Nephron progenitor cell (in vitro differentiated cells): ENCODE data around the gene WNK1.
A peak's percentile ranks its signal among the peaks of the same experiment; 100 is the strongest.

Experiments
- DNase-seq: peaks from one replicate; pipeline ENCODE4 v3.0.0; 2021
- H3K27ac Mint-ChIP-seq: 2 replicates; pipeline ENCODE4 v1.8.0; 2021; ENCODE audit warnings: mild to moderate bottlenecking, moderate library complexity, mixed read lengths
- H3K27me3 Mint-ChIP-seq: 2 replicates; pipeline ENCODE4 v1.8.0; 2021; ENCODE audit warnings: mild to moderate bottlenecking, low read depth, mixed read lengths; ENCODE audit not compliant: poor library complexity
- H3K36me3 Mint-ChIP-seq: 2 replicates; pipeline ENCODE4 v1.8.0; 2021; ENCODE audit warnings: low read depth, mixed read lengths
- H3K4me1 Mint-ChIP-seq: 2 replicates; pipeline ENCODE4 v1.8.0; 2021; ENCODE audit warnings: mixed read lengths
- H3K4me3 Mint-ChIP-seq: 2 replicates; pipeline ENCODE4 v1.8.0; 2021; ENCODE audit warnings: mild to moderate bottlenecking, moderate library complexity, mixed read lengths
- H3K9me3 Mint-ChIP-seq: 2 replicates; pipeline ENCODE4 v1.8.0; 2021; ENCODE audit warnings: mild to moderate bottlenecking, moderate library complexity, mixed read lengths
- TF ChIP-seq, protein P1 (sequence below): fragments of 200-600 bp; sonication (generic); IDR thresholded peaks from 2 replicates; pipeline ENCODE4 v1.5.0; 2021; ENCODE audit warnings: antibody characterized with exemption

Gene WNK1

DNA sequence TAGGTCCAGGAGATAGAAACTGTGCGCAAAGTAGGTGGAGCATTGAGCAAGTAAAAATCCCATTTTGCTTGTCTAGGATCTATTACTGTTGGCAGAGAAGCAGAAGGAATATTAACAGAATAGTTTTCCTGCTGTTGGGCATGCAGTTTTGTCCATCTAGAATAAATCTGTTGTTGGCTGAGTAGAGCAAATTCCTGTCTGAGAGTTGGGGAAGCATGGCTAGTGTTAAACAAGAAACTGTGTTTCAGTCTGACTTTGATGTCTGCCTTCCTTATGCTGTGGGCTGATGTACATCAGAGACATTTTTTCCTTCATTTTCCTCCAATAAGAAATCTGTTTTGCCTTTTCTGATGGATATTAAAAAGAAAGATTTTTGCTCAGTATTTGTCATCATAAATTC lies 99.0 kb downstream of the WNK1 start:
- no peaks in the 10 kb centered on the region for H3K4me1 Mint-ChIP-seq
- H3K27me3 Mint-ChIP-seq = no peaks in the 10 kb centered on the region
- TF ChIP-seq, protein P1, sequence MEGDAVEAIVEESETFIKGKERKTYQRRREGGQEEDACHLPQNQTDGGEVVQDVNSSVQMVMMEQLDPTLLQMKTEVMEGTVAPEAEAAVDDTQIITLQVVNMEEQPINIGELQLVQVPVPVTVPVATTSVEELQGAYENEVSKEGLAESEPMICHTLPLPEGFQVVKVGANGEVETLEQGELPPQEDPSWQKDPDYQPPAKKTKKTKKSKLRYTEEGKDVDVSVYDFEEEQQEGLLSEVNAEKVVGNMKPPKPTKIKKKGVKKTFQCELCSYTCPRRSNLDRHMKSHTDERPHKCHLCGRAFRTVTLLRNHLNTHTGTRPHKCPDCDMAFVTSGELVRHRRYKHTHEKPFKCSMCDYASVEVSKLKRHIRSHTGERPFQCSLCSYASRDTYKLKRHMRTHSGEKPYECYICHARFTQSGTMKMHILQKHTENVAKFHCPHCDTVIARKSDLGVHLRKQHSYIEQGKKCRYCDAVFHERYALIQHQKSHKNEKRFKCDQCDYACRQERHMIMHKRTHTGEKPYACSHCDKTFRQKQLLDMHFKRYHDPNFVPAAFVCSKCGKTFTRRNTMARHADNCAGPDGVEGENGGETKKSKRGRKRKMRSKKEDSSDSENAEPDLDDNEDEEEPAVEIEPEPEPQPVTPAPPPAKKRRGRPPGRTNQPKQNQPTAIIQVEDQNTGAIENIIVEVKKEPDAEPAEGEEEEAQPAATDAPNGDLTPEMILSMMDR = no peak
- no peaks in the 10 kb centered on the region for H3K9me3 Mint-ChIP-seq
- no peak overlapping the region for H3K27ac Mint-ChIP-seq
- no peak overlapping the region for H3K4me3 Mint-ChIP-seq
- peaks cover 28% of the 10 kb centered on the region for H3K36me3 Mint-ChIP-seq
- DNase-seq = no peak

DNA sequence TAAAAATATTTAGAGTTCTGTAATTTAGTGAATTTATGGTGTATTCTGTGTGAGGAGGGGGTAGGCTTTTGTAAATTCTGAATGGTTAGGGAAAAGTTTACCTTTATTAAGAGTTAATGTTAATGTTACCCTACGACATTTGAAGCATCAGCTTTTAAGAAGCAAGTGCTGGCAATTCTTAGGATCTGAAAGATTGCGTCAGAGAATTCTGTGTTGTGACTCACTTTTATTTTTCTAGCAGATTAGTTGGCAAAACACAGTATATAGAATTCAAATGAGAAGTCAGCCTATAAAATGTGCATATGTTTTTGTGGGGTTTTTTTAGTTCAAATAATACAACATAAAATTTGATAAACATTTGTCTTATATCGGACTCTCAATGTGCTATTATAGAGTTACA lies 99.5 kb downstream of the WNK1 start:
- no peaks in the 10 kb centered on the region for H3K4me1 Mint-ChIP-seq
- no peak overlapping the region for H3K4me3 Mint-ChIP-seq
- peaks cover 27% of the 10 kb centered on the region for H3K36me3 Mint-ChIP-seq
- no peak for DNase-seq
- no peak overlapping the region for H3K27ac Mint-ChIP-seq
- H3K9me3 Mint-ChIP-seq = no peaks in the 10 kb centered on the region
- TF ChIP-seq, protein P1 = no peak
- no peaks in the 10 kb centered on the region for H3K27me3 Mint-ChIP-seq

DNA sequence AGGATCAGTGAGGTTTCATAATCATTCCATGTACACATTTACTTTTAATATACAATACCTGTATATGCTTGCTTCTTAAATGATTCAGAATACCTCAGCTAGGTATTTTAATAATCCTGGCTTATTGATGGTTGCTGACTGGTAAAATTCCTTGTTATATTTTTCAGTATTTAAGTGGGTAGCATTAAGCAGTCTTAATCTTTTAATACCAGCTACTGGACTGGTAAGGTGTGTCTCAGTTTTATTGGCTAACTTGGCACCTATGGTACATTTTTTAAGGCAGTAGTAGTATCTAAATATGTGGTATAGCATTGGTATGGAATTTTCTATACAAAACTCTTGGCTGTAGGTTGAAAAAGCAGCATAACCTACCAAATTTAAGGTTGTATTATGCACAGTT lies 100.5 kb downstream of the WNK1 start:
- Mint-ChIP-seq H3K4me3 (no peak overlapping the region), H3K27ac (no peak overlapping the region)

DNA sequence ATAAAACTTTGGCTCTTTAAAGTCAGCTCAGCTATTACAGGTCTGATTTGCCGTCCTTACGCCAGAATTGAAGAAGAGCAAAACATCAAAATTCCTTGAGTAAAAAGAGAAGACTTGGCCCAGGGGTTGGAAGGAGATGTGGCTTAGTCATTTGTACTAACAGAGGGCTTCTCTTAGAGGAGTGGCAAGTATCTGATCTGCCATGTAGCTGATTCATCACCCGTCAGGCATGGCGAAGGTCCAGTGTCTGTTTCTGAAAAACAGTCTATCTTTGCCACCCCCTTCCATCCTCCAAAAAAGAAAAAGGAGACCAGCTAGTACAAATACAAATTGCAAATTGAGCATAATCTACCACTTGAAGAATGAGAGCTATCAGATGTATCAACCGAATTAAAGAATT lies 105.2 kb downstream of the WNK1 start:
- TF ChIP-seq, protein P1 = no peak
- no peak for DNase-seq
- Mint-ChIP-seq H3K27me3 (no peaks in the 10 kb centered on the region), H3K9me3 (no peaks in the 10 kb centered on the region), H3K4me1 (peaks cover 7% of the 10 kb centered on the region), H3K36me3 (peaks cover 59% of the 10 kb centered on the region), H3K4me3 (no peak overlapping the region), H3K27ac (peak overlapping the region; percentile 68)

More for the DNA sequence above, 100.5 kb downstream of the WNK1 start:
- no peak for DNase-seq
- no peaks in the 10 kb centered on the region for H3K27me3 Mint-ChIP-seq
- peaks cover 7% of the 10 kb centered on the region for H3K4me1 Mint-ChIP-seq
- H3K36me3 Mint-ChIP-seq = peaks cover 32% of the 10 kb centered on the region
- H3K9me3 Mint-ChIP-seq = no peaks in the 10 kb centered on the region
- TF ChIP-seq, protein P1 = no peak

DNA sequence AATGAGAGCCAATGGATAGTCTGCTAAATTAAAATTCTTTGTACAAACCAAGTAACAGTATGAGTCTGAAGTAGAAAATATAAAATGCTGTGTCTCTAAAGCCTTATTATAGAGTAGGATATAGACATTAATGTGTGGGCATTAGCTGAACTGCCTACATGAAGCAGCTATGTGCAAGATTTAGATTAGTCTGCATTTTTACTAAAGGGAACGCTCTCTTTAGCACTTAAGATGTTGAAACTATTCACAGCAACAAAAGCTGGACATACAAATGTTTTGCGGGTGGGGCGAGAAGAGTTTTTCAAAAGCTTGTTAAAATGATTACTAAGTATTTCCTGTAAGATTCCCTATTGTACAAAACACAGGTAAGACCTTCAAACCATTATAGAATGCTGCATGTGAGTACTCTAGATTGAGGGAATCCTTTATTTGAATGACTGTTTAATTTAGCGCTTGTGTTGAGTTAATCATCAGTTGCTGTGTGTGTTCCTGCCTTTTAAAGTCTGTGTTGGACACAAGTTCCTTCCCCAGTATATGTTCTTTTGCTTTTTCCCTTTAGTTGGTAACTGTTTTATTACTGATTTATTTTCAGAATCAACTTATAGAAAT lies 110.0 kb downstream of the WNK1 start:
- H3K36me3 Mint-ChIP-seq = peaks cover 85% of the 10 kb centered on the region
- H3K27ac Mint-ChIP-seq = no peak overlapping the region
- H3K4me3 Mint-ChIP-seq = no peak overlapping the region
- peaks cover 4% of the 10 kb centered on the region for H3K4me1 Mint-ChIP-seq
- no peak for DNase-seq
- no peaks in the 10 kb centered on the region for H3K9me3 Mint-ChIP-seq
- TF ChIP-seq, protein P1 = no peak
- no peaks in the 10 kb centered on the region for H3K27me3 Mint-ChIP-seq

DNA sequence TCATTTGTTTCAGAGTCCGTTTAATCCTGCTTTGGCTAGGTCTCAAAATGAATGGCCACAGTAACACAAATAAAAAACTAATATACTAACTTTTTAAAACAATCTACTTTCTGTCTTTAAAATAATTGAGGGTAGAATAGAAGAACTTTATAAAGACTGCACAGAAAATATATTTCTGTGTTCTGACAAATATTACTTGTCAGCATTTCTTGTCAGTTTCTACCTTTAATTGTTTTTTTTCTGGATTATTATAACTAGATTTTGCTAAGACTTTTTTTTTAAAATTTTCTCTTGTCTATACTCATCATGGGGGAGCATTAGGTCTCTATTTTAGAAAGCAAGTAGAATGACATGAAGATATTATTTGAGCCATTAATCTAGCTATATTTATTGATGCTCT lies 110.9 kb downstream of the WNK1 start:
- Mint-ChIP-seq H3K4me1 (no peaks in the 10 kb centered on the region), H3K27me3 (no peaks in the 10 kb centered on the region), H3K27ac (no peak overlapping the region), H3K4me3 (no peak overlapping the region), H3K9me3 (no peaks in the 10 kb centered on the region), H3K36me3 (peaks cover 87% of the 10 kb centered on the region)
- TF ChIP-seq, protein P1 = no peak
- DNase-seq = no peak
